GM10266 (cell line): Measurements from ENCODE around the gene KCTD1.

Experiments
- DNase-seq: peaks from one replicate; pipeline ENCODE4 v3.0.0; 2012; ENCODE audit errors: extremely low spot score
- TF ChIP-seq, protein P1 (sequence below): IDR thresholded peaks from 2 replicates; pipeline ENCODE4 v1.5.1; 2012; ENCODE audit warnings: mild to moderate bottlenecking, low read depth; ENCODE audit not compliant: control insufficient read depth, insufficient read depth; ENCODE audit errors: missing control alignments

KCTD1 gene

DNA sequence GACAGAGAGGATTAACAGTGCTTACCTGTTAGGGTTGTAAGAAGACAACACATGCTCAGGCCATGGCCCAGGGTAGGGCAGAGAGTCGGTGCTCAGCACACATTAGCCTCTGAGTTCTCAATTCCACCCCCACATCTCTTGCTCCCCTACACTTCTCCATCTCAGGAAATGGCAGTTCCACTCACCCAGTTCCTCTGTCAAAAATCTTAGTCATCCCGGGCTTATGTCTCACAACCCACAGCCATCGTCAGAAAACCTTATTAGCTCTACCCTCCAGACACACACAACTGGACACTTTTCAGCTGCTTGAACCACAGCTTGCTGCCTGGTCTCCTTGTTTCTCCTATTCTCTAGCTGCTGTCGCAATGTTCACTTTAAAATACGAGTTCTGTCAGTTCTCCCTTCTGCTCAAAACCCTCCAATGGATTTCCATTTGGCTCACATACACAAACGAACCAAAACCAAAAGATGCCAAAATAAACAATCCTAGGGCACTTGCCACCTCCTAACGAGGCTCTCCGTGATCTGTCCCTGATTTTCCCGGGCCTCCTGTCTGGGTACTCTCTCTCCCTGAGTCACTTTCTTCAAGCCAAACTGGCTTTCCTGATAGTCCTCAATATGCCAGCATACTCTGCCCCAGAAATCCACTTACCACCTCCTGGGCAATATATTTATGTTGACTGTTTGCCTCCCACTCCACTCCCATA lies 89.7 kb downstream of the KCTD1 start:
- TF ChIP-seq, protein P1, sequence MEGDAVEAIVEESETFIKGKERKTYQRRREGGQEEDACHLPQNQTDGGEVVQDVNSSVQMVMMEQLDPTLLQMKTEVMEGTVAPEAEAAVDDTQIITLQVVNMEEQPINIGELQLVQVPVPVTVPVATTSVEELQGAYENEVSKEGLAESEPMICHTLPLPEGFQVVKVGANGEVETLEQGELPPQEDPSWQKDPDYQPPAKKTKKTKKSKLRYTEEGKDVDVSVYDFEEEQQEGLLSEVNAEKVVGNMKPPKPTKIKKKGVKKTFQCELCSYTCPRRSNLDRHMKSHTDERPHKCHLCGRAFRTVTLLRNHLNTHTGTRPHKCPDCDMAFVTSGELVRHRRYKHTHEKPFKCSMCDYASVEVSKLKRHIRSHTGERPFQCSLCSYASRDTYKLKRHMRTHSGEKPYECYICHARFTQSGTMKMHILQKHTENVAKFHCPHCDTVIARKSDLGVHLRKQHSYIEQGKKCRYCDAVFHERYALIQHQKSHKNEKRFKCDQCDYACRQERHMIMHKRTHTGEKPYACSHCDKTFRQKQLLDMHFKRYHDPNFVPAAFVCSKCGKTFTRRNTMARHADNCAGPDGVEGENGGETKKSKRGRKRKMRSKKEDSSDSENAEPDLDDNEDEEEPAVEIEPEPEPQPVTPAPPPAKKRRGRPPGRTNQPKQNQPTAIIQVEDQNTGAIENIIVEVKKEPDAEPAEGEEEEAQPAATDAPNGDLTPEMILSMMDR: no peak
- peak; percentile 64 for DNase-seq

DNA sequence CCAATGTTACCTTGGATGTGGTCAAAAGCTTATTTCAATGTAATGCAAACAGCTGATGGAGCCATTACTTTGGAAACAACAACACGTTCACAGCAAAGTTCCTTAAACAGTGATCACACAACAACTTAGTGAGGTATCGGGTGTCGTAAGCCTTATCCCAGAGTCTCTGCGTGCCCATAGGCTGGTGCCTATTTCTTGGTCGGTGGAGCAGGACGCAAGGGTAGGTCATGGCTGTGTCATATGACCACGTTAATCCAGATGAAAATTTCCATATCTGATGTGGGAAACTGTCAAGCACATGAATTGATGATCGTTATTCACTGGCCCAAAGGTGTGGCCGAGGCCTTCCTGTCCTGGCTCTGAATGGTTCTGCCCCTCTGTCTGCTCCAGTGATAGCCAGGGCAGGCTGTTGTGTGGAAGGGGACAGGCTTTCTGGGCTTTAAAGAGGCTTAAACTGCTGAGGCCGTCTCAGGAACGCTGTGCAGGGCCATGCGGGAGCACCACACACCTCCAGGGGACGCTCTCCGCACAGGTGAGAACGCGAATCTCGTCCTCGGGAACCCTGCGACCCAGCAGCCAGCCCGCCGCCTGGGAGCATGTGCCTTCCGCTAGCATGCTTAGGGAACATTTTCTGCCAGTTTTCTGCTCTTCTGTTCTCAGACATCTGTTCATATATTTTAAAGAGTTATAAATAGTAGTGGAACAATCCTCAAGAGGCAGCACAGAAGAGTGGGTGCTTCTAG lies 90.6 kb downstream of the KCTD1 start:
- TF ChIP-seq, protein P1: no peak
- DNase-seq: no peak

- TF ChIP-seq, protein P1: no peak
- no peak for DNase-seq
Observed at GRCh38 chr18:26457195-26457594, 91.2 kb downstream of the KCTD1 start.

- DNase-seq: no peak
- TF ChIP-seq, protein P1: peak; percentile 22
Observed at GRCh38 chr18:26456070-26456491, 92.3 kb downstream of the KCTD1 start.

DNA sequence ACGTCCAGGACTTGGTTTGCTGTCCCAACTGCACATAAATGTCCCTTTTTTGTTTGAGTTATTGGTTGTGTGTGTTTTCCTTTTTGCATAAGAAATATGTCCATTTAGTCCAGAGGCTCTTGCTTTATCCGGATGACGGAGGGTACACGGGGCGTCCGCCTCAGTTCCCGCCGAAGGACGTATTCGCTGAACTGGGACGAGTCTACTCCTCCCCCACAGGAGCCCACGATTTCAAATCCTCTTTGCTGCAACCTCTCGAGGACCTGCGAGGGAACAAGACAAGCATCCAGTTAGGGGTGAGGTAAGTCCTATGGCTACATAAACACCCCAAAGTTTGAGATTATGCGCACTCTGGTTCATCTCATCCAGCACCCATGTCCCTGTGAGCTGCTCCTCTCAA lies 92.7 kb downstream of the KCTD1 start:
- DNase-seq: no peak
- TF ChIP-seq, protein P1: no peak

DNA sequence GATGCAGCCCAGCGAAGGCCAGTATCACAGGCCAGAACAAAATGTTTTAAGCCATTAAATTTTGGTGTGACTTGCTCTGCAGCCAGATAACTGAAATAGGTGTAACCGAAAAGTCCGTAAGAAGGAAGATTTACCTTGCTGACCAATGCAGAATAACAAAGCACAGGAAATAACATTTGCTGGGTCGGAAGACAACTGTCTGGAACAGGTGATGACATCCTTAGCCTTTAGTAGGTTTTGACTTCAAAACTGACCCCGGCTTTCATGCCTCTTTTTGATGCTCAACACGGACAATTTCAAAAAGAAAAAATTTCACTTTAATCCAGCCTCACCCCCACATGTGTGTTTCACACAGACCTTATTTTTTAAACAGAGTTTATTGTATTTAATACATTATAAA lies 93.7 kb downstream of the KCTD1 start:
- TF ChIP-seq, protein P1: no peak

DNA sequence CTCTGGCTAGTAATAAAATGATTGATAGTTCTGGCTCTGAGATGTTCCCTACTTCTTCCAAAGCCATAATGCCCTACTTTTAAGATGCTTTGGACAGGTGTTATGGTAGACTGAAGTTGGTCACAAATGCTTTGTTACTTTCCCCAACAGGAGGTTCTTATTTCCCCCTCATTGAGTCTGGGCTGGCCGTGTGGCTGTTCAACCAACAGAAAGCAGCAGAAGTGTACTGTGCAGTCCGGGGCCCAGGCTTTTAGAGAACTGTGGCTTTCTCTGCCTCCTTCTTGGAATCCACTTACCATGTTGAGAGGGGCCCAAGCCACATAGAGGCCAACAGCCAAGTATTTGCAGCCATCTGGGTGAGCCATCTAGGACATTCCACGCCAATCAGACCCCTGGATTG lies 94.2 kb downstream of the KCTD1 start:
- TF ChIP-seq, protein P1: no peak
- DNase-seq: no peak

More for the DNA sequence above, 93.7 kb downstream of the KCTD1 start:
- DNase-seq: no peak
